ENCODE measurements around the gene ORC5.

The ORC5 gene

DNA sequence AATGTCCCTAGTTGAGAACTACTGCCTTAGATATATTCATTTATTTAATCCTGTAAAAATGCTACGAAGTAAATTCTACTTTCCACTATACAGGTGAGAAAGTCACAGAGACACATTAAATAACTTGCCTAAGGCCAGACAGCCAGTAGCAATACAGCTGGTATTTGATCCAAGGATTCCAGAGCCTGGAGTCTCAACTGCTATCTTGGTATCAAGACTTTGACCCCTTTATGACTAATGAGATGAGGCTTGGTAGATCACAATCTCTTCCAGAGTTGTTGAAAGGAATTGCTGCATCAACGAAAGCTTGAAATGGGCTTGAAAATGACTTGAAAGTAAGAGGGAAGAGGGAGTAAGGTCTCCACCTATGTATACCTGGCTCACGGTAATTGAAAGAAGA lies 83.3 kb downstream of the ORC5 start:
- DNase-seq: no peak

DNA sequence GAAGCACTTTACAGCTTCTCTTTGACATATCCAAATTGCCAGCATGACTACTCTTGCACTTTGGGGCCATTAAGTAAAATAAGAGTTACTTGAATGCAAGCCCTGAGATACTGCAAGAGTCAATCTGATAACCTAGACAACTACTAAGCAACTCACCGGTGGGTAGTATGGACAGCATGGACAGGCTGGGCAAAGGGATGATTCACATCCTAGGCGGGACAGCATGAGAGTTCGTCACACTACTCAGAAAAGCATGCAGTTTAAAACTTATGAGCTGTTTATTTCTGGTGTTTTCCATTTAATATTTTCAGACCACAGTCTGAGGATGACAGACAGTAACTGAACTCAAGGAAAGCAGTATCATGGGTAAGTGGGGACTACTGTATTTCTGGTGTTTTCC lies 84.0 kb downstream of the ORC5 start:
- DNase-seq: no peak

DNA sequence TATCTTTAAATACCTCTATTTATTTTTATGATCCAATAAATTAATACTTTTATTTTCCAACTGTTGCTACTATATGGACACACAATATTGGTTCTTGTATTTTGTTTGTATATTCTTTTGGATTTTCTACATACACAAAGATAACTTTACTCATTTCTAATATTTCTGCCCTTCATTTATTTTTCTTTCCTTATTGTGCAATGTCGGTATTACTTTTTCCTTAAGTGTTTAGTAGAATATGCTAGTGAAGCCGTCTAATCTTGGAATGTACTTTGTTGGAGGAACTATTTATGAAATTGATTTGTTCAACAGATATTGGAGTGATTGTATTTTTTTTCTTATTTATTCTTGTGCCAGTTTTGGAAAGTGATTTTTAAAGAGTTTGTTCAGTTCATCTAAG lies 94.0 kb downstream of the ORC5 start:
- DNase-seq: no peak

DNA sequence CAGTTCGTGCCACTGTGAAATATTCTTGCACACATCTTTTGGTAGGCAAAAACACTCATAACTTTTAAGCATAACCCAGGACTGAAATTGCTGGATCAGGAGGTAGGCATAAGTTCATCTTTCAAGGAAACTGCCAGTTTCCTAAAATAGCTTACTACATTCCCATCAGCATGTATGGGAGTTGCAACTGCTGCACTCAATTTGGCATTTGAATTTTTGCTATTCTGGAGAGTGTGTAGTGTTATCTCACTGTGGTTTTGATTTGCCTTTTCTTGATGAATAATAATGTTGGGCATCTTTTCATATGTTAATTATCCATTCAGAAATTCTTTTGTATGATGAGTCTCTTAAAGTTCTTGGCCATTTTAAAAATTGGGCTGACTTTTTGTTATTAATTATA lies 95.2 kb downstream of the ORC5 start:
- DNase-seq: no peak

DNA sequence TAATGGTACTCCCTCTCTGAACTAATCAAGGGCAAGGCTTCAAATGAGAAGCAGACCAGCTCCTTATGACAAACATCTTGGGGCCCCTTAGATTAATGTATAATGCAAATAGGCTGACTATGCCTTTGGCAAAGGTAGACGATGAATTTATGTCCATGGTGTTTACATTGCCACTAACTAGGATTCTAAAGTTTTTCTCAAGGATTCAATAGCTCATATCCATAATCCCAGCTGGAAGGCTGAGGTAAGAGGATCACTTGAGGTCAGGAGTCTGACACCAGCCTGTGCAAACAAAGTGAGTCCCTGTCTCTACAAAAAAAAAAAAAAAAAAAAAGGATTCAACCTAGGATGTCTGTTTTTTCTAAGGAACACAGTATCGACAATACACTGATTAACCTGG lies 96.5 kb downstream of the ORC5 start:
- DNase-seq: peak; percentile 74

DNA sequence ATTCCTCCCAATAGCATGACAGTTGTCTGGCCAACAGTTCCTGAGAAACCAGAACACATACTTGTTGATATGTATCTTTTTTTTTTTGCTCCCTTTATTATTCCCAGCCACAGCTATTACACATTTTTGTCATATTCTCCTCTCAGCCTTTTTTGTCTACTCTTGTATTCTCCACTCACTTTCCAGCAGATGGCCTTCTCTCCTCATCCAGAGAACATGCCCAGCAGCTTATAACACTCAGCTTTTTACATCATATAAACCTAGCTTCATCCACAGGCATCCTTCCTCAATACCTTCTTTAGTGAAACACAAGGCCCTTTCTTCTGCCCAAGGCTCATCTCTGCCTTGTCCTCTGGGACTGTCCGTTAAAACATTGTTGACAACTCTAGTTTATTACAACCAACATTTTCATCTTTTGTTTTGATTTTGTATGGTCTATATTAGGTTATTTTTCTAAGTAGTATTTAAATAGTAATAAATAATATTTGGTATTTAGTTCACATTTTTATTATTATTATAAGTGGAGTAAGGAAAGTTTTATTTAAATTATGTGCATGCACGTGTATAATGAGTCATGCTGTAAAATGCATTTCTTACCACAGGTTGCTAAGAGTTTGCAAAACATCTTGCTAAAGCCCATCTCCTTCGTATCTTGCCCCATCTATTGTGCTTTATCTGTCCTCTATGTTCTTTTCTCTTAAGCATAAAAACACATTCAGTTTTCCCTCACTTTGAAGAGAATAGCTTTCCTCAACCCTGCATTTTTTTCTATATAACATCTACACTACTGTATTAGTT lies 101.5 kb downstream of the ORC5 start:
- peak; percentile 60 for DNase-seq

DNA sequence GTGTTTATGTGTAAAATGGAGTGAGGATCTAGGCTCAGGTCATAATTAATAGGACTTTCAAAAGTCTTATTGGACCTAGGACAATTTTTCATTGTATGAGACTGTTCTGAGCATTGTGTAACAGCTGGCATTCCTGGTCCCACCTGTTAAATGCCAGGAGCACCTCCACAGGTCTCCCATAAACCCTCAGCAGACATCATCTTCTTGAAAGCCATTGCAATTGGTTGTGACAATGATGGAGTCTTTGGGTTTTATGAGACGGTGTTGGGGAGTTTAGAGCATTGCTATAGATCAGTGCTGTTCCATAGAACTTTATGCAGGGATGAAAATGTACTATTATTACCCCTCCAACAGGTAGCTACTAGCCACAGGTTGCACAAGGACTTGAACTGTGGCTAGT lies 108.9 kb downstream of the ORC5 start:
- DNase-seq: no peak

DNA sequence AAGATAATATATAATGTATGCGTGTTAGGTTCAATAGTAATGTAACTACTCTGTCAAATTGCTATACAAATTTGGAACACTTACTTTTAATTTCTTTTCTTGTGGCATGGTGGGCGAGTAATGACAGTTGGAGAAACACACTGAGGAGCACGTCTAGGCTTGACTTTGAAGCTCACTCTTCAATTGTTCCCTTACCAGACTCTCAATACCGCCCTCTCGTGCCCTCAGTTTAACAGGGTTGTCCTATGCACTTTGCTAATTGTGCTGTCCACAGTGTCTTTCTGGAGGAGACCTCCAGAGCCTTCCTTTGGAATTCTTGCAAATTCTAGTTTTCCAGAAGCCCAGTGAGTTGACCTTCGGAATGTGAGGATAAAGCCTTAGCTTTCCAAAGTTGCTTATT lies 111.1 kb downstream of the ORC5 start:
- DNase-seq: peak; percentile 12

DNA sequence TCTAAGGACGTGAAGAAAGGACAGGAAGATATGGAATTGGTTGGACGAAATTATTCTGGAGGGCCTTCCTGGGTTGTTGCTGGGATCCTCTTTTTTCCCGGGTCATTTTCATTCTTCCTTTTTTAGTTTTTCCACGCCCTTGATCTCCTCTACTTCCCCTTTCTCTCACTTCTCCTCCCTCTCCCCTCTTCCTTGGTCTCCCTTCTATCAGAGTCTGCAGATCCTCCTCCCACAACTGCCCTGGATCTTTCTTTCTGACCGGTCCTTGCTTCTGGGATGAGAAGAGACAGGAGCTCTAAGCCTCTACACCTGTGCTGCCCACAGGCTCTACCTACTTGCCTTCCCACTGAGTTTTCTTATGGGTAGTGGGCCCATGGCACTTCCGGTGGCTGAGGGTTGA lies 114.7 kb downstream of the ORC5 start:
- no peak for DNase-seq

DNA sequence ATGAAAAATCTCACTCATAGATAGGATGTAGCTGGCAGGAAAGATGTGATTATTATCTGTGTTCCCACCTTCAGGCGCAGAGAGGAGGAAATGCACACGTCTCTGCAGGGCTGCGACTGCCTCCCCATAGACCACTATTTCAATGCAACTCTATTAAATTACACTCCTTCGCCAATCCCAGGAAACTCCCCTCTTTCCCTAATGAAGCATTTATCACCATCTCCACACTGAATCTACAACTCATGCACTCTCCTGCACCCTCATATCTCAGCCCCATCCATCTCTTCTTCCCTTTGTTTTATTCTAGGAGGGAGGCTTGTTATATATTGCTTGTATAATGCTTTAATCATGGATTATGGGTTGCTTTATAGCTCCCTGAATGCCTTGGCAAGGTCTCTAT lies 116.6 kb downstream of the ORC5 start:
- DNase-seq: no peak

DNA sequence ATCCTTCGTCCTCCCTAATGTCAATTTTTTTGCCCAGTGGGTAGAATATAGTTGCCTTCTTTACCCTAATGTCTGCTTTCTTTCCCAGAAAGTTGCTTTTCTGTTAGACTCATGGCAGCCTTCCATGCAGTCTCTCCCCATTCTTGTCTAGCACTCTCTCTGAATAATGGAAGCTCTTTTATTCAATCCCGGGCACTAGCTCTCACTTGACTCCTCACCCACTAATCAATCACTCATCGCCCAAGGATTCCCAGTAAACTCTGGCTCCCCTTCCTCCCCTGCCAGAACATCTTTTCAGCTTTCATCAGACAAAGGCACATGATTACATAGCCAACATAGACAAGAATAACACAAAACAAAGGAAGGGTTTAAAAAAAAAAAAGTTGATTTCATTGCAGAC lies 118.2 kb downstream of the ORC5 start:
- DNase-seq: peak; percentile 78

DNA sequence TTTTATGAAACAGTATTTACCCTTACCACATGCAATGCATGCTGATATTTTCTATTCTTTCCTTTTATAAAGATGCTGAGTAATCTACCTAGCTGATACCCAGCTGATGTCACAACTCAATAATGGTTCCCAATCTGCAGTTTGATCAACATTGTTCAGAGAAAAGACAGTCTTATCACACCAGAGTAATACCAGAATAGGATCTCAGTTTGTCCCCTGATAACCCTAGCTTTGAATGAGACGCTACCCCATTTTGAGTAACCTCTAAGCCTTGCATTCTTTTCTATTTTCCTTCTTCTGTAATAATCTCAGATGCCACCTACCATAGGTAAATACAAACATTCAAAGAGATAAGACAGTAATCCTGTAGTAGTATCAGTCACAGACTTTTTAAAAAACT lies 118.8 kb downstream of the ORC5 start:
- no peak for DNase-seq

Data from NCI-H69 (cell line).